Pancreas (tissue), 10 donors: Measurements from ENCODE around the gene FOXL3. TPM values are rescaled to one million over a fixed set of nuclear protein-coding genes. Genes with fewer than 3 reads are reported as not detected.
A peak's percentile ranks its signal among the peaks of the same experiment; 100 is the strongest.

Experiments used
- ATAC-seq, 4 donors: fragments of 200-7000 bp; cut with Tn5 transposase; one replicate each; pipeline versions ENCODE4 v1.8.0 to v1.9.1; 2020; ENCODE audit warnings: mild to moderate bottlenecking in 4 of 4, moderate library complexity in 4 of 4
- DNase-seq, 6 donors: peaks; one replicate each; pipeline ENCODE4 v3.0.0-alpha.2; 2020
- FAIRE-seq: peaks from 2 replicates; lab custom pipeline; 2012; peaks lifted over from hg19 to GRCh38; lab: Jason Lieb, UNC
- H3K27ac ChIP-seq, 4 donors: fragments of 200-600 bp; sonication (generic); 1 replicate in 3 of 4; 2 replicates in 1 of 4; pipeline versions ENCODE4 v1.5.0 to v1.8.0; 2020
- H3K27me3 ChIP-seq, 4 donors: fragments of 200-600 bp; one replicate each; pipeline ENCODE4 v1.8.0; 2021
- H3K36me3 ChIP-seq, 3 donors: fragments of 200-600 bp; sonication (generic) in 1 of 3; one replicate each; pipeline versions ENCODE4 v1.5.0 to v1.8.0; 2020 to 2021
- H3K4me1 ChIP-seq, 3 donors: fragments of 200-600 bp; one replicate each; pipeline ENCODE4 v1.8.0; 2021
- H3K4me3 ChIP-seq, 4 donors: fragments of 200-600 bp; sonication (generic) in 2 of 4; one replicate each; pipeline versions ENCODE4 v1.5.0 to v1.8.0; 2020 to 2021
- H3K9me3 ChIP-seq, 4 donors: fragments of 200-600 bp; one replicate each; pipeline ENCODE4 v1.8.0; 2021
- CTCF ChIP-seq, 4 donors: fragments of 200-600 bp; sonication (generic) in 3 of 4; IDR thresholded peaks; one replicate each; pipeline versions ENCODE4 v1.5.0 to v1.8.0; 2021; ENCODE audit warnings: antibody characterized with exemption in 4 of 4
- WGBS, 2 donors: extraction: QIAGEN DNeasy Blood & Tissue Kit; methylation state at CpG; one replicate each; pipeline ENCODE4 v1.1.7; 2013; 5-methylcytosine and 5-hydroxymethylcytosine counted together
- intact Hi-C, 3 donors: fragments of 100-400 bp; cut with DNase I; formaldehyde crosslinking; loops; one replicate each; pipeline versions ENCODE4 v1.11.1 to v1.14.2; 2022
- polyA plus RNA-seq, 2 donors: library from polyadenylated mRNA; stranded (reverse); fragments of 200-250 nt; gene quantifications; one replicate each; pipeline ENCODE4 v1.2.3, GENCODE V29; 2013
- total RNA-seq, 6 donors: library from RNA; stranded (reverse); fragmentation: NEBNext Ultra II Directional in 4 of 6; extraction: Animal tissue kit (Norgen Biotek cat#: 25700) in 4 of 6; gene quantifications; one replicate each; pipeline versions ENCODE4 v1.2.1 to v1.2.4, GENCODE V29; 2021 to 2023
- donor health status: healthy with polysubstance abuse.
- donor health status: DM: no; HTN: no; CAD: no; lungs with moderate emphysema.
- donor health status: DM: no; HTN: no; CAD: no.
- donor health status: control.
- donor health status: control.
- donor health status: Bipolar disorder and iron deficiency.
- donor health status: DM: yes; HTN: yes; CAD: no.
- donor health status: DM: no; HTN: no; CAD: no.
- donor health status: DM: no; HTN: no; CAD: no.
- donor health status: DM: yes; HTN: yes; CAD: no.

The FOXL3 gene
- total and polyA plus RNA-seq, 8 donors: not detected

GRCh38 chr7:332020-332517 lies 42.1 kb downstream of the FOXL3 start:
- Histone ChIP-seq H3K4me1 (peaks cover 21 to 25% (median 24%) of the 10 kb centered on the region in 3 donors), H3K27me3 (no peaks in the 10 kb centered on the region), H3K9me3 (no peaks in the 10 kb centered on the region), H3K27ac (peak overlapping the region; percentile 80 to 89 (median 80)), H3K4me3 (peak overlapping the region in 2 of 4 donors; percentile 33 to 45), H3K36me3 (no peaks in the 10 kb centered on the region)
- TF ChIP-seq CTCF (IDR thresholded peaks at IDR 0.05): no peak
- 31 to 40% methylated on average over 21 to 23 of the region's 23 CpGs for WGBS, 2 donors
- ATAC-seq (peak; percentile 14 to 46 (median 24)), FAIRE-seq (no peak), DNase-seq (peak in 5 of 6 donors; percentile 49 to 82 (median 70))
- intact Hi-C loops: loop anchor here in 1 of 3 donors (10.0 kb wide), 1 partner anchor 303 kb away; no protein-coding TSS in a partner anchor

- Histone ChIP-seq H3K27me3 (no peaks in the 10 kb centered on the region), H3K36me3 (no peaks in the 10 kb centered on the region), H3K9me3 (no peaks in the 10 kb centered on the region), H3K4me3 (peak overlapping the region in 3 of 4 donors; percentile 3 to 45 (median 33)), H3K27ac (peak overlapping the region; percentile 80 to 89 (median 80)), H3K4me1 (peaks cover 13 to 17% (median 17%) of the 10 kb centered on the region in 3 donors)
- FAIRE-seq (no peak), DNase-seq (peak; percentile 87 to 100 (median 94)), ATAC-seq (peak; percentile 83 to 95 (median 90))
- intact Hi-C loops: loop anchor here in 1 of 3 donors (10.0 kb wide), 1 partner anchor 302 kb away; no protein-coding TSS in a partner anchor
- peak; percentile 90 to 94 (median 92) for TF ChIP-seq CTCF (IDR thresholded peaks at IDR 0.05)
- WGBS, 2 donors: 1 to 3% methylated on average over 34 to 57 of the region's 57 CpGs
These were observed 42.8 kb downstream of the FOXL3 start for GRCh38 chr7:332646-333392.

GRCh38 chr7:333393-333764 lies 43.4 kb downstream of the FOXL3 start:
- Histone ChIP-seq H3K27me3 (no peaks in the 10 kb centered on the region), H3K4me3 (peak overlapping the region in 2 of 4 donors; percentile 33 to 45), H3K4me1 (peaks cover 10 to 17% (median 16%) of the 10 kb centered on the region in 3 donors), H3K9me3 (no peaks in the 10 kb centered on the region), H3K36me3 (no peaks in the 10 kb centered on the region), H3K27ac (peak overlapping the region; percentile 80 to 89 (median 80))
- intact Hi-C loops: loop anchor here in 1 of 3 donors (10.0 kb wide), 1 partner anchor 301 kb away; no protein-coding TSS in a partner anchor
- peak in 5 of 6 donors; percentile 55 to 81 (median 68) for DNase-seq
- 16 to 18% methylated on average over 17 of the region's 17 CpGs for WGBS, 2 donors
- FAIRE-seq: no peak
- TF ChIP-seq CTCF (IDR thresholded peaks at IDR 0.05): no peak
- peak in 3 of 4 donors; percentile 11 to 22 (median 12) for ATAC-seq

- H3K9me3 ChIP-seq: no peaks in the 10 kb centered on the region
- H3K4me3 ChIP-seq: no peak overlapping the region
- peaks cover 17 to 26% (median 18%) of the 10 kb centered on the region in 3 donors for H3K4me1 ChIP-seq
- FAIRE-seq: no peak
- intact Hi-C loops: loop anchor here in 1 of 3 donors (5.0 to 10.0 kb wide), 2 partner anchors 178 to 300 kb away; no protein-coding TSS in a partner anchor
- peak in 1 of 6 donors; percentile 17 for DNase-seq
- no peaks in the 10 kb centered on the region for H3K36me3 ChIP-seq
- ATAC-seq: no peak
- H3K27ac ChIP-seq: no peak overlapping the region
- H3K27me3 ChIP-seq: no peaks in the 10 kb centered on the region
- 89 to 93% methylated on average over 16 of the region's 16 CpGs for WGBS, 2 donors
- no peak for TF ChIP-seq CTCF (IDR thresholded peaks at IDR 0.05)
These were observed 44.8 kb downstream of the FOXL3 start for GRCh38 chr7:334618-335357.
